Endothelial cell (in vitro differentiated cells): ENCODE measurements around the gene ASF1B. TPM values are rescaled to one million over a fixed set of nuclear protein-coding genes. Genes with fewer than 3 reads are reported as not detected.

Experiments used
- DNase-seq: peaks from one replicate; pipeline ENCODE4 v3.0.0; 2021; ENCODE audit warnings: low spot score
- H3K27ac Mint-ChIP-seq: one replicate; pipeline ENCODE4 v1.8.0; 2021; ENCODE audit warnings: mixed read lengths, inconsistent platforms; ENCODE audit not compliant: unreplicated experiment
- H3K27me3 Mint-ChIP-seq: one replicate; pipeline ENCODE4 v1.8.0; 2021; ENCODE audit warnings: mild to moderate bottlenecking, moderate library complexity, mixed read lengths, inconsistent platforms; ENCODE audit not compliant: unreplicated experiment
- H3K36me3 Mint-ChIP-seq: one replicate; pipeline ENCODE4 v1.8.0; 2021; ENCODE audit warnings: mild to moderate bottlenecking, low read depth, mixed read lengths, inconsistent platforms; ENCODE audit not compliant: unreplicated experiment
- H3K4me1 Mint-ChIP-seq: one replicate; pipeline ENCODE4 v1.8.0; 2021; ENCODE audit warnings: mild to moderate bottlenecking, mixed read lengths, inconsistent platforms; ENCODE audit not compliant: unreplicated experiment
- H3K4me3 Mint-ChIP-seq: one replicate; pipeline ENCODE4 v1.8.0; 2021; ENCODE audit warnings: mild to moderate bottlenecking, mixed read lengths, inconsistent platforms; ENCODE audit not compliant: unreplicated experiment
- H3K9me3 Mint-ChIP-seq: one replicate; pipeline ENCODE4 v1.8.0; 2021; ENCODE audit warnings: mixed read lengths, inconsistent platforms; ENCODE audit not compliant: unreplicated experiment
- CTCF ChIP-seq: fragments of 200-600 bp; sonication (generic); IDR thresholded peaks from one replicate; pipeline ENCODE4 v1.5.0; 2021; ENCODE audit warnings: antibody characterized with exemption; ENCODE audit not compliant: unreplicated experiment
- total RNA-seq: library from RNA; stranded (reverse); fragmentation: NEBNext Ultra II Directional; extraction: Animal tissue kit (Norgen Biotek cat#: 25700); gene quantifications from one replicate; pipeline ENCODE4 v1.2.1, GENCODE V29; 2021; ENCODE audit not compliant: unreplicated experiment

ASF1B gene
- total RNA-seq, 1 donor from 2014 or later: 7.1 TPM

GRCh38 chr19:14160017-14160703 lies 23.8 kb upstream of the ASF1B start:
- peaks cover 7% of the 10 kb centered on the region for H3K27me3 Mint-ChIP-seq
- no peaks in the 10 kb centered on the region for H3K36me3 Mint-ChIP-seq
- no peak for DNase-seq
- H3K27ac Mint-ChIP-seq: no peak overlapping the region
- no peak overlapping the region for H3K4me3 Mint-ChIP-seq
- no peaks in the 10 kb centered on the region for H3K4me1 Mint-ChIP-seq
- no peaks in the 10 kb centered on the region for H3K9me3 Mint-ChIP-seq
- no peak for TF ChIP-seq CTCF

GRCh38 chr19:14159059-14159458 lies 22.7 kb upstream of the ASF1B start:
- Mint-ChIP-seq H3K4me3 (no peak overlapping the region), H3K4me1 (no peaks in the 10 kb centered on the region), H3K9me3 (no peaks in the 10 kb centered on the region), H3K27me3 (peaks cover 7% of the 10 kb centered on the region), H3K36me3 (no peaks in the 10 kb centered on the region), H3K27ac (no peak overlapping the region)
- no peak for TF ChIP-seq CTCF
- no peak for DNase-seq

- Mint-ChIP-seq H3K4me1 (no peaks in the 10 kb centered on the region), H3K9me3 (no peaks in the 10 kb centered on the region), H3K27ac (no peak overlapping the region), H3K36me3 (no peaks in the 10 kb centered on the region), H3K27me3 (peaks cover 7% of the 10 kb centered on the region), H3K4me3 (peak overlapping the region; percentile 51)
- DNase-seq: no peak
- TF ChIP-seq CTCF: no peak
Observed at GRCh38 chr19:14158276-14159023, 22.1 kb upstream of the ASF1B start.

GRCh38 chr19:14156971-14157717 lies 20.8 kb upstream of the ASF1B start:
- Mint-ChIP-seq H3K9me3 (no peaks in the 10 kb centered on the region), H3K4me1 (no peaks in the 10 kb centered on the region), H3K36me3 (peaks cover 6% of the 10 kb centered on the region), H3K4me3 (no peak overlapping the region), H3K27me3 (peaks cover 3% of the 10 kb centered on the region), H3K27ac (no peak overlapping the region)
- no peak for DNase-seq
- no peak for TF ChIP-seq CTCF
